ENCODE measurements around the gene GJB1.
A peak's percentile ranks its signal among the peaks of the same experiment; 100 is the strongest.

GJB1 gene

DNA sequence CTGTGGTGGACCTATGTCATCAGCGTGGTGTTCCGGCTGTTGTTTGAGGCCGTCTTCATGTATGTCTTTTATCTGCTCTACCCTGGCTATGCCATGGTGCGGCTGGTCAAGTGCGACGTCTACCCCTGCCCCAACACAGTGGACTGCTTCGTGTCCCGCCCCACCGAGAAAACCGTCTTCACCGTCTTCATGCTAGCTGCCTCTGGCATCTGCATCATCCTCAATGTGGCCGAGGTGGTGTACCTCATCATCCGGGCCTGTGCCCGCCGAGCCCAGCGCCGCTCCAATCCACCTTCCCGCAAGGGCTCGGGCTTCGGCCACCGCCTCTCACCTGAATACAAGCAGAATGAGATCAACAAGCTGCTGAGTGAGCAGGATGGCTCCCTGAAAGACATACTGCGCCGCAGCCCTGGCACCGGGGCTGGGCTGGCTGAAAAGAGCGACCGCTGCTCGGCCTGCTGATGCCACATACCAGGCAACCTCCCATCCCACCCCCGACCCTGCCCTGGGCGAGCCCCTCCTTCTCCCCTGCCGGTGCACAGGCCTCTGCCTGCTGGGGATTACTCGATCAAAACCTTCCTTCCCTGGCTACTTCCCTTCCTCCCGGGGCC lies 1.2 kb downstream of the GJB1 start:
- no peak for TF ChIP-seq CTCF (conservative IDR thresholded peaks at IDR 0.05; ENCODE audit: low read depth, low read length)
- DNase-seq (ENCODE audit: low read depth) = no peak
- no peak overlapping the region for H3K4me3 ChIP-seq (ENCODE audit: low read depth, low read length)

DNA sequence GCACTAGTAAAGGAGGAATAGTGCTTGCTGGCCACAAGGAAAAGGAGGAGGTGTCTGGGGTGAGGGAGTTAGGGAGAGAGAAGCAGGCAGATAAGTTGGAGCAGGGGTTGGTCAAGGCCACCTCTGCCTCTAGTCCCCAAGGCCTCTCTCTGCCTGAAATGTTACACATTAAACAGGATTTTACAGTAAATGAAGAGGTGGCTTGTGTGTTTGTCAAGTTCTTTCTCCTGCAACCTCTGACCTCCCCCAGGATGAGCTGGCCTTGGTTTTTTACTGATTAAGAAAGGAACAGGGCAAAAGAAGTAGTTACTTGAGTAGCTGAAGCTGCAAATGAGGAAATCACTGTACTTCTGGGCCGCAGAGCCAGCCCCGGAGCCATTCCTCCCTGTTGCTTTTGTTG lies 2.0 kb downstream of the GJB1 start:
- no peak for TF ChIP-seq CTCF (conservative IDR thresholded peaks at IDR 0.05; ENCODE audit: low read depth, low read length)
- DNase-seq (ENCODE audit: low read depth) = no peak

DNA sequence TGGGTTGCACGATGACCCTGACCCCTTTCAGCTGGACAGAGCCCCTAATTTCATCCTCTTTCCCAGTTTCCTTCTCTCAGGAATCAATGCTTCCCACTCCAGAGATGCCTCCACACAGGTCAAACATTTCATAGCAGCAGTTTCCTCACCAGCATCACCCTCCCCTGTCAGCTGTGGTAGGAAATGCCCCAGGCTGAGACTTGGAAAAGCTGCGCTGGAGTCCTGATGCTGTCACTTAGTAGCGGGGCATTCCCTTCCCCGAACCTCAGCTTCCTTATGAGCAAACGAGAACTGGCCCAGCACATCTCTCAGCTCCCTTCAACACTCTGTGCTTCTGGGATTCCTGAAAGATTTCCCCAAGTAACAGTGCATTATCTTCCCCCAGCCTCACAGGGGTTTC lies 2.7 kb downstream of the GJB1 start:
- no peak for TF ChIP-seq CTCF (conservative IDR thresholded peaks at IDR 0.05; ENCODE audit: low read depth, low read length)
- no peak overlapping the region for H3K4me3 ChIP-seq (ENCODE audit: low read depth, low read length)
- DNase-seq (ENCODE audit: low read depth) = no peak

More for the DNA sequence above, 2.0 kb downstream of the GJB1 start:
- H3K4me3 ChIP-seq (ENCODE audit: low read depth, low read length) = no peak overlapping the region

GRCh38 chrX:71227370-71228062 lies 4.5 kb downstream of the GJB1 start:
- no peak for DNase-seq (ENCODE audit: low read depth)
- H3K4me3 ChIP-seq (ENCODE audit: low read depth, low read length) = no peak overlapping the region
- TF ChIP-seq CTCF (conservative IDR thresholded peaks at IDR 0.05; ENCODE audit: low read depth, low read length) = peak; percentile 31

- no peak for TF ChIP-seq CTCF (conservative IDR thresholded peaks at IDR 0.05; ENCODE audit: low read depth, low read length)
- no peak for DNase-seq (ENCODE audit: low read depth)
- H3K4me3 ChIP-seq (ENCODE audit: low read depth, low read length) = no peak overlapping the region
These were observed 5.1 kb downstream of the GJB1 start for GRCh38 chrX:71228063-71228642.

DNA sequence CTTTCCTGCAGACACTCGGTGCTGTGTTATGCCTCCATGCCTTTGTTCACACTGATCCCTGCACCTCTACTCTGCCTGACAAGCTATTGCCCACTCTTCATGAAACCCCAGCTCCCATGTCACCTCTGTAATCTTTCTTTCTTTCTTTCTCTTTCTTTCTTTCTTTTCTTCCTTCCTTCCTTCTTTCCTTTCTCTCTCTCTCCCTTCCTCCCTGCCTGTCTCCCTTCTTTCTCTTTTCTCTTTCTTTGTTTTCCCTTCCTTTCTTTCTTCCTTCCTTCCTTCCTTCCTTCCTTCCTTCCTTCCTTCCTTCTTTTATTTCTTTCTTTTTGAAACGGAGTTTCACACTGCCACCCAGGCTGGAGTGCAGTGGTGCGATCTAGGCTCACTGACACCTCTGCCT lies 12.5 kb downstream of the GJB1 start:
- DNase-seq (ENCODE audit: low read depth) = no peak
- H3K4me3 ChIP-seq (ENCODE audit: low read depth, low read length) = no peak overlapping the region
- no peak for TF ChIP-seq CTCF (conservative IDR thresholded peaks at IDR 0.05; ENCODE audit: low read depth, low read length)

All from choroid plexus epithelial cell (primary cell).